ENCODE results near the gene PPP1R1C. TPM values are rescaled to one million over a fixed set of nuclear protein-coding genes. Genes with fewer than 3 reads are reported as not detected.

PPP1R1C gene
- total and polyA plus RNA-seq, 2 donors from 2014 or later = 2.5 TPM

Other genes starting within 250 kb of the PPP1R1C start
- 191 TPM for gene ITPRID2, start 94.1 kb upstream of the PPP1R1C start, total RNA-seq
- 29.9 TPM for gene ITPRID2, start 94.1 kb upstream of the PPP1R1C start, polyA plus RNA-seq (ENCODE audit: insufficient read depth, low read depth, low replicate concordance)

Data from kidney (tissue), 2 donors.